K562 (cell line): Measurements from ENCODE around the gene ITIH3. TPM values are rescaled to one million over a fixed set of nuclear protein-coding genes. Genes with fewer than 3 reads are reported as not detected.

ENCODE experiments used
- ATAC-seq: fragments of 200-7000 bp; cut with Tn5 transposase; 3 replicates; pipeline ENCODE4 v1.9.1; 2020; ENCODE audit warnings: moderate library complexity
- BruUV-seq: library from RNA; stranded (reverse); fragments of 400-500 nt; replicated peaks from 2 replicates; lab custom pipeline; 2021; lab: Mats Ljungman, UMichigan
- CTCF ChIA-PET: fragments of 300-600 bp; formaldehyde crosslinking; extraction: SDS; loops from one replicate; lab custom pipeline; 2021; ENCODE audit warnings: low intra/inter-chr PET ratio; lab: Yijun Ruan, JAX
- POLR2A ChIA-PET: fragments of 300-600, 350-650 bp; sonication (Branson Sonifier 250); formaldehyde crosslinking; extraction: SDS; loops from one replicate; lab custom pipeline; 2021; ENCODE audit warnings: antibody characterized with exemption, inconsistent platforms; lab: Yijun Ruan, JAX
- DNase-seq, 4 experiments: peaks; one replicate each; pipeline versions ENCODE4 v3.0.0 to v3.0.0-alpha.2; 2011 to 2018; ENCODE audit warnings: low spot score in 3 of 4, mixed read lengths in 3 of 4; ENCODE audit errors: extremely low read depth in 1 of 4
- FAIRE-seq: peaks from 2 replicates; lab custom pipeline; 2011; peaks lifted over from hg19 to GRCh38; lab: Jason Lieb, UNC
- H2AFZ ChIP-seq: 2 replicates; pipeline ENCODE4 v1.6.0; 2011; ENCODE audit warnings: low read depth, low read length, control low read depth, inconsistent platforms
- H3K27ac ChIP-seq: fragments of 200-600 bp; 3 replicates; pipeline ENCODE4 v1.8.0; 2011; ENCODE audit warnings: low read depth, mild to moderate bottlenecking, control low read depth, inconsistent platforms, low read length, moderate library complexity, mixed read lengths; ENCODE audit errors: extremely low read depth
- H3K27me3 ChIP-seq, 2 experiments: fragments of 300-600 bp in 1 of 2; 2 replicates in 1 of 2; 3 replicates in 1 of 2; pipeline versions ENCODE4 v1.6.0 to v1.8.0; 2011; ENCODE audit warnings: inconsistent platforms in 2 of 2, low read length in 2 of 2, mild to moderate bottlenecking in 1 of 2, mixed read lengths in 1 of 2, moderate library complexity in 1 of 2; ENCODE audit not compliant: control insufficient read depth in 2 of 2, insufficient read depth in 2 of 2
- H3K36me3 ChIP-seq: fragments of 300-600 bp; 3 replicates; pipeline ENCODE4 v1.8.0; 2011; ENCODE audit warnings: mild to moderate bottlenecking, low read length, inconsistent platforms; ENCODE audit not compliant: control insufficient read depth, insufficient read depth
- H3K4me1 ChIP-seq, 2 experiments: fragments of 200-600 bp in 1 of 2; replicated peaks in 1 of 2; 2 replicates in 1 of 2; 3 replicates in 1 of 2; pipeline versions ENCODE4 v1.5.1 to v1.8.0; 2011; ENCODE audit warnings: inconsistent platforms in 2 of 2, low read length in 2 of 2, mild to moderate bottlenecking in 1 of 2, mixed read lengths in 1 of 2, moderate library complexity in 1 of 2; ENCODE audit not compliant: control insufficient read depth in 2 of 2, insufficient read depth in 2 of 2
- H3K4me2 ChIP-seq: 2 replicates; pipeline ENCODE4 v1.6.1; 2011; ENCODE audit warnings: low read length, control low read depth, inconsistent platforms, mixed read lengths; ENCODE audit not compliant: insufficient read depth
- H3K4me3 ChIP-seq: fragments of 200-600 bp; sonication (generic), shearing (Covaris generic); 2 replicates; pipeline ENCODE4 v1.5.1; 2016; ENCODE audit warnings: control low read depth, inconsistent platforms
- H3K79me2 ChIP-seq: fragments of 200-600 bp; 3 replicates; pipeline ENCODE4 v1.8.0; 2011; ENCODE audit warnings: low read length, inconsistent platforms; ENCODE audit not compliant: control insufficient read depth, insufficient read depth
- H3K9ac ChIP-seq, 2 experiments: 2 replicates each; pipeline versions ENCODE4 v1.6.0 to v1.6.1; 2011; ENCODE audit warnings: low read depth in 2 of 2, low read length in 2 of 2, control low read depth in 1 of 2, inconsistent platforms in 1 of 2, mild to moderate bottlenecking in 1 of 2, mixed read lengths in 1 of 2; ENCODE audit not compliant: insufficient read depth in 1 of 2
- H3K9me1 ChIP-seq: one replicate; pipeline ENCODE4 v1.6.0; 2011; ENCODE audit warnings: inconsistent platforms, mild to moderate bottlenecking, low read length, moderate library complexity; ENCODE audit not compliant: control insufficient read depth, insufficient read depth
- H3K9me3 ChIP-seq: replicated peaks from 2 replicates; pipeline ENCODE4 v1.5.1; 2011; ENCODE audit warnings: low read depth, low read length, inconsistent platforms; ENCODE audit not compliant: control insufficient read depth, insufficient read depth
- H4K20me1 ChIP-seq: replicated peaks from 2 replicates; pipeline ENCODE4 v1.6.1; 2011; ENCODE audit warnings: low read length, inconsistent platforms, mixed read lengths; ENCODE audit not compliant: control insufficient read depth, insufficient read depth
- ARID2 ChIP-seq: fragments of 450-650 bp; IDR thresholded peaks from 2 replicates; pipeline ENCODE4 v1.6.1; 2017; ENCODE audit warnings: antibody characterized with exemption, mild to moderate bottlenecking
- CXXC5 ChIP-seq: fragments of 250-450 bp; sonication (Bioruptor Pico); IDR thresholded peaks from 2 replicates; pipeline ENCODE4 v1.8.0; 2022; ENCODE audit warnings: inconsistent platforms, mild to moderate bottlenecking, moderate library complexity
- FIP1L1 ChIP-seq: fragments of 200-400 bp; formaldehyde crosslinking; IDR thresholded peaks from 2 replicates; pipeline ENCODE4 v1.6.1; 2018; ENCODE audit warnings: mild to moderate bottlenecking, low read depth, low read length; ENCODE audit not compliant: poor library complexity, severe bottlenecking
- MAZ ChIP-seq, 2 experiments: fragments of 450-650 bp in 1 of 2; sonication (generic) in 1 of 2; formaldehyde crosslinking; IDR thresholded peaks in 1 of 2; conservative IDR thresholded peaks in 1 of 2; 2 replicates each; pipeline versions ENCODE4 v1.4.0 to v1.5.0; 2020; ENCODE audit warnings: mild to moderate bottlenecking in 1 of 2, missing genetic modification reagents in 1 of 2
- MCM7 ChIP-seq, 2 experiments: fragments of 450-650 bp; IDR thresholded peaks; 2 replicates each; pipeline ENCODE4 v1.6.1; 2016 to 2018
- NFIX ChIP-seq: fragments of 250-450 bp; sonication (Bioruptor Pico); IDR thresholded peaks from 2 replicates; pipeline ENCODE4 v1.4.0; 2020; ENCODE audit warnings: low read depth, mild to moderate bottlenecking, moderate library complexity
- NR3C1 ChIP-seq: sonication (generic); formaldehyde crosslinking; IDR thresholded peaks from 2 replicates; pipeline ENCODE4 v1.8.1; 2022; ENCODE audit warnings: missing genetic modification reagents
- RAD21 ChIP-seq, 2 experiments: fragments of 250-450 bp in 1 of 2; fragments of 450-650 bp in 1 of 2; sonication (Bioruptor Pico) in 1 of 2; formaldehyde crosslinking in 1 of 2; IDR thresholded peaks in 1 of 2; conservative IDR thresholded peaks in 1 of 2; 2 replicates each; pipeline versions ENCODE4 v1.4.0 to v1.8.0; 2020 to 2022; ENCODE audit warnings: mild to moderate bottlenecking in 2 of 2, moderate library complexity in 1 of 2
- SREBF1 ChIP-seq: fragments of 150-350 bp; IDR thresholded peaks from 2 replicates; pipeline ENCODE4 v1.6.1; 2014; ENCODE audit warnings: antibody characterized with exemption, low read depth, low read length, borderline replicate concordance
- SRSF9 ChIP-seq: fragments of 200-400 bp; formaldehyde crosslinking; IDR thresholded peaks from 2 replicates; pipeline ENCODE4 v1.6.1; 2017; ENCODE audit warnings: low read depth, low read length, borderline replicate concordance
- STAG1 ChIP-seq: sonication (generic); formaldehyde crosslinking; IDR thresholded peaks from 2 replicates; pipeline ENCODE4 v1.5.0; 2020; ENCODE audit warnings: missing genetic modification reagents, borderline replicate concordance
- ZNF274 ChIP-seq: IDR thresholded peaks from 2 replicates; pipeline ENCODE4 v1.6.1; 2011; ENCODE audit warnings: low read depth, mild to moderate bottlenecking, low read length, moderate library complexity, borderline replicate concordance
- WGBS: fragments of 100-300 bp; shearing (Covaris generic); methylation state at CpG from one replicate; pipeline ENCODE4 v1.1.6; 2016; ENCODE audit warnings: low coverage, mixed read lengths; ENCODE audit not compliant: insufficient coverage; ENCODE audit errors: missing lambda C conversion rate; 5-methylcytosine and 5-hydroxymethylcytosine counted together
- in situ Hi-C: fragments of 300-500 bp; cut with MboI; formaldehyde crosslinking; loops from 4 replicates; pipeline ENCODE4 v1.15.0; 2018; ENCODE audit warnings: inconsistent platforms, mixed read lengths
- intact Hi-C: fragments of 100-400 bp; cut with micrococcal nuclease; formaldehyde crosslinking; loops from 2 replicates; pipeline ENCODE4 v1.14.2; 2022
- polyA plus RNA-seq, 8 experiments: library from polyadenylated mRNA; depleted of rRNA in 4 of 8; stranded (reverse) in 5 of 8; unstranded in 3 of 8; fragments of >200 nt; fragmentation: Nextera tagmentation in 2 of 8; fragmentation: Illumina TruSeq in 1 of 8; extraction: Ambion mirVana in 2 of 8; extraction: Trizol in 1 of 8; gene quantifications; 2 replicates each; pipeline versions ENCODE4 v1.2.1 to v1.2.3, GENCODE V29; 2011 to 2014; ENCODE audit warnings: inconsistent platforms in 1 of 8, missing spikeins in 1 of 8
- total RNA-seq, 7 experiments: library from RNA; depleted of rRNA in 6 of 7; stranded (reverse); fragments of >200 nt in 6 of 7; fragmentation: Illumina TruSeq in 2 of 7; extraction: Trizol in 2 of 7; gene quantifications; 2 replicates each; pipeline versions ENCODE4 v1.2.1 to v1.2.3, GENCODE V29; 2011 to 2021; ENCODE audit warnings: low replicate concordance in 1 of 7
- TF ChIP-seq, protein P1 (sequence below), 3 experiments: IDR thresholded peaks in 2 of 3; conservative IDR thresholded peaks in 1 of 3; 2 replicates each; pipeline ENCODE4 v1.5.1; 2011 to 2012; ENCODE audit warnings: low read length in 3 of 3, mild to moderate bottlenecking in 3 of 3, control low read depth in 2 of 3, improper control_type of control experiment in 1 of 3, inconsistent platforms in 1 of 3, low read depth in 1 of 3, mixed read lengths in 1 of 3, moderate library complexity in 1 of 3; ENCODE audit not compliant: insufficient read depth in 2 of 3
- TF ChIP-seq, protein P2 (sequence below): fragments of 450-650 bp; formaldehyde crosslinking; IDR thresholded peaks from 2 replicates; pipeline ENCODE4 v1.4.0; 2020; ENCODE audit warnings: mild to moderate bottlenecking, moderate library complexity

Gene ITIH3
- total and polyA plus RNA-seq, 9 of the 15 experiments (the other 6 are each of a cell fraction or from before 2014, with no cell fraction given) = 0.07 to 0.35 TPM; not detected in 7

DNA sequence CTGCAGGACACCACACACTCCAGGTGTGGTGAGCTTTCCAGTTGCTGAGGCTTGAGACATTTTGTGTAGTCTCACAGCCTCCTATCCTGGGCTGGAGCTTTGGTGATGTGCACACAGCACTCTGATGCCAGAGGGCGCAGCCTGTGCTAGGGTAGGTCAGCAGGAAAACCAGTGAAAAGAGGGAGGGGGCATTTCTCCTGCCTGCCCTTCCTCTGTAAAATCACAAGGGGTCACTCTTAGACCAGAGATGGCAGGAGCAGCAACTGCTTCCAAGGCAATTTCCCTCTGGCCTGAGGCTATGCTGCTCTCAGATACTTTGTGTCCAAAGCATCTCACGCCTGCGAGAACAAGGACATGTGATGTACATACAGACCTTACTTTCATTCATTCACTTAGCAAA, 56.8 kb downstream of the ITIH3 start:
- FAIRE-seq (peak; percentile 87), DNase-seq (peak; percentile 52 to 70 (median 60)), ATAC-seq (peak; percentile 93)
- H3K79me2 ChIP-seq = no peaks in the 10 kb centered on the region
- H3K9me1 ChIP-seq = no peaks in the 10 kb centered on the region
- WGBS = 47% methylated on average over 3 of the region's 3 CpGs
- ChIA-PET POLR2A (no interaction called here), CTCF (interaction anchor here (0.6 to 1.4 kb wide), 5 partner anchors 136 to 222 kb away, joined by 3 to 5 read pairs (median 3); no protein-coding TSS in a partner anchor)
- no peak overlapping the region for H3K4me3 ChIP-seq
- peaks cover 6% of the 10 kb centered on the region; the same call in 1 of the 3 replicates for H3K36me3 ChIP-seq
- H4K20me1 ChIP-seq = 0 out of 2 replicates have a peak, but pooled peaks cover 7% of the 10 kb centered on the region
- H3K27ac ChIP-seq = no peak overlapping the region
- H3K4me2 ChIP-seq = no peak overlapping the region
- in situ Hi-C loops (no loop called here), intact Hi-C loops (loop anchor here (1.0 to 5.0 kb wide), 5 partner anchors 83 to 345 kb away; no protein-coding TSS in a partner anchor)
- no peak overlapping the region for H3K9ac ChIP-seq
- H3K9me3 ChIP-seq = no peaks in the 10 kb centered on the region
- no TSS peak for BruUV-seq
- no peaks in the 10 kb centered on the region; a peak in 1 of 5 replicates for H3K4me1 ChIP-seq
- H2AFZ ChIP-seq = no peak overlapping the region
- no peaks in the 10 kb centered on the region for H3K27me3 ChIP-seq
- peak; percentile 79; the same call in 1 of the 2 replicates for TF ChIP-seq STAG1 (CRISPR knock-in tag)
- no peak for TF ChIP-seq ZNF274
- TF ChIP-seq, protein P1, sequence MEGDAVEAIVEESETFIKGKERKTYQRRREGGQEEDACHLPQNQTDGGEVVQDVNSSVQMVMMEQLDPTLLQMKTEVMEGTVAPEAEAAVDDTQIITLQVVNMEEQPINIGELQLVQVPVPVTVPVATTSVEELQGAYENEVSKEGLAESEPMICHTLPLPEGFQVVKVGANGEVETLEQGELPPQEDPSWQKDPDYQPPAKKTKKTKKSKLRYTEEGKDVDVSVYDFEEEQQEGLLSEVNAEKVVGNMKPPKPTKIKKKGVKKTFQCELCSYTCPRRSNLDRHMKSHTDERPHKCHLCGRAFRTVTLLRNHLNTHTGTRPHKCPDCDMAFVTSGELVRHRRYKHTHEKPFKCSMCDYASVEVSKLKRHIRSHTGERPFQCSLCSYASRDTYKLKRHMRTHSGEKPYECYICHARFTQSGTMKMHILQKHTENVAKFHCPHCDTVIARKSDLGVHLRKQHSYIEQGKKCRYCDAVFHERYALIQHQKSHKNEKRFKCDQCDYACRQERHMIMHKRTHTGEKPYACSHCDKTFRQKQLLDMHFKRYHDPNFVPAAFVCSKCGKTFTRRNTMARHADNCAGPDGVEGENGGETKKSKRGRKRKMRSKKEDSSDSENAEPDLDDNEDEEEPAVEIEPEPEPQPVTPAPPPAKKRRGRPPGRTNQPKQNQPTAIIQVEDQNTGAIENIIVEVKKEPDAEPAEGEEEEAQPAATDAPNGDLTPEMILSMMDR (IDR thresholded peaks at IDR 0.05 in 2 of 3, conservative IDR thresholded peaks at IDR 0.05 in 1 of 3; ENCODE audit: insufficient read depth in 2 of 3, low read depth in 1 of 3, low read length in 3 of 3) = peak; percentile 72 to 80 (median 74)
- TF ChIP-seq, protein P2, sequence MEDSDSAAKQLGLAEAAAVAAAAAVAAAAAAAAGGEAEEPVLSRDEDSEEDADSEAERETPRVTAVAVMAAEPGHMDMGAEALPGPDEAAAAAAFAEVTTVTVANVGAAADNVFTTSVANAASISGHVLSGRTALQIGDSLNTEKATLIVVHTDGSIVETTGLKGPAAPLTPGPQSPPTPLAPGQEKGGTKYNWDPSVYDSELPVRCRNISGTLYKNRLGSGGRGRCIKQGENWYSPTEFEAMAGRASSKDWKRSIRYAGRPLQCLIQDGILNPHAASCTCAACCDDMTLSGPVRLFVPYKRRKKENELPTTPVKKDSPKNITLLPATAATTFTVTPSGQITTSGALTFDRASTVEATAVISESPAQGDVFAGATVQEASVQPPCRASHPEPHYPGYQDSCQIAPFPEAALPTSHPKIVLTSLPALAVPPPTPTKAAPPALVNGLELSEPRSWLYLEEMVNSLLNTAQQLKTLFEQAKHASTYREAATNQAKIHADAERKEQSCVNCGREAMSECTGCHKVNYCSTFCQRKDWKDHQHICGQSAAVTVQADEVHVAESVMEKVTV (CRISPR knock-in tag) = peak; percentile 69; the same call in 1 of the 2 replicates
- TF ChIP-seq MAZ (CRISPR knock-in tag; conservative IDR thresholded peaks at IDR 0.05 in 1 of 2, IDR thresholded peaks at IDR 0.05 in 1 of 2) = peak in 1 of 2 experiments; percentile 74; a peak in 2 of 4 replicates
- TF ChIP-seq SRSF9 = no peak
- peak; percentile 47; the same call in 1 of the 2 replicates for TF ChIP-seq ARID2
- TF ChIP-seq NFIX (CRISPR knock-in tag) = no peak
- TF ChIP-seq RAD21 (CRISPR knock-in tag; conservative IDR thresholded peaks at IDR 0.05 in 1 of 2, IDR thresholded peaks at IDR 0.05 in 1 of 2) = peak; percentile 84 to 93
- TF ChIP-seq FIP1L1 = no peak
- no peak for TF ChIP-seq NR3C1 (CRISPR knock-in tag)
- TF ChIP-seq CXXC5 (CRISPR knock-in tag) = no peak
- TF ChIP-seq MCM7 (IDR thresholded peaks at IDR 0.05) = no peak
- TF ChIP-seq SREBF1 = no peak
